ENCODE results near the gene CKB.

GRCh38 chr14:103528146-103528586 is 5.5 kb upstream of the CKB start:
- no peak for TF ChIP-seq EZH2 (IDR thresholded peaks at IDR 0.05; ENCODE audit: low read length)
- no peak for TF ChIP-seq CTCF (optimal IDR thresholded peaks at IDR 0.05 in 1 of 3, IDR thresholded peaks at IDR 0.05 in 1 of 3, conservative IDR thresholded peaks at IDR 0.05 in 1 of 3; ENCODE audit: extremely low read depth in 1 of 3, insufficient read depth in 2 of 3, low read length in 3 of 3)
